Stimulated activated effector memory CD8-positive, alpha-beta T cell treated with anti-CD3 and anti-CD28 coated beads, Interleukin-12 subunit alpha, Interleukin-12 subunit beta, amount 100 ng/mL, for 72 hours (primary cell): Measurements from ENCODE around the gene ARHGAP42.

Experiments used
- ATAC-seq: fragments of 150-1000 bp; cut with Tn5 transposase; 2 replicates; pipeline ENCODE4 v1.10.0; 2021
- DNase-seq, 2 donors: peaks; one replicate each; pipeline ENCODE4 v3.0.0; 2021 to 2022; ENCODE audit warnings: low spot score in 2 of 2
- H3K27ac Mint-ChIP-seq: one replicate; pipeline ENCODE4 v1.8.0; 2022; ENCODE audit warnings: mild to moderate bottlenecking, mixed read lengths
- H3K36me3 Mint-ChIP-seq: one replicate; pipeline ENCODE4 v1.8.0; 2022; ENCODE audit warnings: mild to moderate bottlenecking, mixed read lengths
- H3K4me1 Mint-ChIP-seq: one replicate; pipeline ENCODE4 v1.8.0; 2022; ENCODE audit warnings: mixed read lengths
- H3K4me3 Mint-ChIP-seq: one replicate; pipeline ENCODE4 v1.8.0; 2022; ENCODE audit warnings: mild to moderate bottlenecking, mixed read lengths
- H3K9me3 Mint-ChIP-seq: one replicate; pipeline ENCODE4 v1.8.0; 2022; ENCODE audit warnings: mixed read lengths

ARHGAP42 gene

DNA sequence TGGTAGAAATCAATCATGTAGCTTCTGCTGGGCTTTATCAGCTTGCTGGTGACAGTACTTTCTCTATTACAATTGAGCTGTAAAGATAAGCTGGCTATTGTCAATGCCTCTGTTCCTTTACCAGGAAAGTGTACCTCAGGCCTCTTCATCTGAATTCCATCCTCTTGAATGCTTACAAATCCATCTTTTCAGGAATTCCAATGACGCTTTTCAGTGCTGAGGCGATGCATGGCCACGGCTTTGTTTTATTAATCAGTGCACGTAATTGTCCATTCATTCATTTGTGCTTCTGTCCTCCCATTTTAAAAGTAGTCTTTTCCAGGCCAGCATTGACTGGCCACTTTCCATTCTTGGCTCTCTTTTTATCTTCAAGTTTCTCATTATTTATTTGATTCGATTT is 240.5 kb downstream of the ARHGAP42 start:
- ATAC-seq (no peak), DNase-seq (no peak)
- no peak overlapping the region for H3K4me3 Mint-ChIP-seq
- peaks cover 2% of the 10 kb centered on the region for H3K9me3 Mint-ChIP-seq
- no peaks in the 10 kb centered on the region for H3K4me1 Mint-ChIP-seq
- H3K36me3 Mint-ChIP-seq = no peaks in the 10 kb centered on the region
- no peak overlapping the region for H3K27ac Mint-ChIP-seq

GRCh38 chr11:100928426-100928825 is 241.3 kb downstream of the ARHGAP42 start:
- DNase-seq (no peak), ATAC-seq (no peak)
- no peak overlapping the region for H3K27ac Mint-ChIP-seq
- no peaks in the 10 kb centered on the region for H3K9me3 Mint-ChIP-seq
- no peak overlapping the region for H3K4me3 Mint-ChIP-seq
- no peaks in the 10 kb centered on the region for H3K36me3 Mint-ChIP-seq
- H3K4me1 Mint-ChIP-seq = no peaks in the 10 kb centered on the region

- Mint-ChIP-seq H3K27ac (no peak overlapping the region), H3K4me3 (no peak overlapping the region), H3K9me3 (no peaks in the 10 kb centered on the region), H3K4me1 (no peaks in the 10 kb centered on the region), H3K36me3 (no peaks in the 10 kb centered on the region)
- DNase-seq (no peak), ATAC-seq (no peak)
These were observed 242.3 kb downstream of the ARHGAP42 start for GRCh38 chr11:100929377-100929776.

DNA sequence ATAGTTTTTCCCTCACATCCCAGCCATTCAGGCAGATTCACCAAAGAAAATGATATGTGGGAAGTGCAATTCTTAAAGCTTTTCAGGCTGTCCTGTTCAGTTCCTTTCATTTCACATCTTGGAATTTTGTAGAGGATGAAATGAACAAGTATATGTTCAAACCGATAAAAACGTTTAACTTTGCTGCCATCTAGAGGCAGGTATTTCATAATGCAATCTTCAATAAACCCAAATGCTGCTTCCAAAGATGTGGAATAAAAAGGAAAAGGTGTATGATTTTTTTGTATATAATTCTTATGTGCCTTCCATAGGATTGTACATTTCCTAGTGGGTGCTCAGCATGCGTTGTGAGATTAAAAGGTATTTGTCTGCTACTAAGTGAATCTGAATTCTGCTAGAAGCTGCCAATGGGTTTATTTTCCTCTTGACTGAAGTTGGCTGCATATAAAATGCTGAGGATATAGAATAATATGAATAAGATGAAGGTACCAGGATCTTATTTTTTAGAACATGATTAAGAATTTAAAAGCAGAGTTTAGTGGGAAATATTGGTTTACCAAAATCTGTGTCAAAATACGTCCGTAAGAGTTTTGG is 243.2 kb downstream of the ARHGAP42 start:
- H3K4me1 Mint-ChIP-seq = no peaks in the 10 kb centered on the region
- no peak overlapping the region for H3K4me3 Mint-ChIP-seq

DNA sequence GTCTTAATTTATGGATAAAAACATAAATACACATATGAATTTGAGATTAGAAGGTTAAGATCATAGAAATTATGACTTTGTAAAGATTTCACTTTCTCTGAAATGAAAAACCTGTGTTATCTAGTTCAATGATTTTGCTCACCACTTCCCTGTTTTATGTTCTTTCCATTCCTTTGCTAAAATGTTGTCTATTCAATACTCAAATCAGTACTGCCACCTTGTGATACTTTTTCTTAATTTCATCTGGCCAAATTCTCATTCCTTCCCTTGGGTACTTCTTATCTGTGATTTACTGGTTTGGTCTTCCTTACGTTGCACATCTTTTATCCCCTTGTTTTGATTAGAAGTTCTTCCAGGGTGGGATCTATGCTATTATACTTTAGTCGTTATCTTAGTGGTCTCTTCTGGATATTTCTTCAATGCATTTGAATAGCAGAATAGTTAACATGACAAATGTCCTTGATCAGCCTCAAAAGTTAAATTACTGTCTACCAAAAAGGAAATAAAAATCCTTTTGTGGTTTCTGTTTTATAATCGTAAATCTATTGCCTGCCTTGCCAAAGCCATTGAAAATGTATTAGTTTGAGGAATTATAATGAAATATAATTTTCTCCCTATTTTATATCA is 245.5 kb downstream of the ARHGAP42 start:
- ATAC-seq = no peak

More for the DNA sequence above, 243.2 kb downstream of the ARHGAP42 start:
- H3K27ac Mint-ChIP-seq = no peak overlapping the region
- no peak for DNase-seq
- no peaks in the 10 kb centered on the region for H3K9me3 Mint-ChIP-seq
- ATAC-seq = no peak
- no peaks in the 10 kb centered on the region for H3K36me3 Mint-ChIP-seq

DNA sequence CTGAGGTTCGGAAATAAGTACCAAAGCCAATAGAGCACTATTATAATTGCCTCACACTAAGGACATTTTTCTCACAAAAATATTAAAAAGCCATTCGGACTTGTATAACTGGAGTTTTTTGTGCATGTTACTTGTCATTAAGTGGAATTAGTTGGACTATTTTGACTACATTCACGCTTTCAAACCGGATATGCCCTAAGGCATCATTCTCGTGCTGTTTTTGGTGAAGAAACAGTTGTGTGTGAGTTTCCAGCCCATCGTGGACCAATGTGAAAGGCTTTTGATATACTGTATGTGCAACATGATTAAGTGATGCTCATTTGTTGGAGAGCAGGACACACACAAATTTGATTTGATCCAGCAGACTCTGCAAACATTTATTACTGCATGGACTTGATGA is 249.7 kb downstream of the ARHGAP42 start:
- ATAC-seq = no peak
- Mint-ChIP-seq H3K9me3 (peaks cover 3% of the 10 kb centered on the region), H3K27ac (no peak overlapping the region)

More for the DNA sequence above, 245.5 kb downstream of the ARHGAP42 start:
- Mint-ChIP-seq H3K27ac (no peak overlapping the region), H3K9me3 (no peaks in the 10 kb centered on the region), H3K36me3 (no peaks in the 10 kb centered on the region), H3K4me1 (no peaks in the 10 kb centered on the region), H3K4me3 (no peak overlapping the region)
- DNase-seq = no peak

DNA sequence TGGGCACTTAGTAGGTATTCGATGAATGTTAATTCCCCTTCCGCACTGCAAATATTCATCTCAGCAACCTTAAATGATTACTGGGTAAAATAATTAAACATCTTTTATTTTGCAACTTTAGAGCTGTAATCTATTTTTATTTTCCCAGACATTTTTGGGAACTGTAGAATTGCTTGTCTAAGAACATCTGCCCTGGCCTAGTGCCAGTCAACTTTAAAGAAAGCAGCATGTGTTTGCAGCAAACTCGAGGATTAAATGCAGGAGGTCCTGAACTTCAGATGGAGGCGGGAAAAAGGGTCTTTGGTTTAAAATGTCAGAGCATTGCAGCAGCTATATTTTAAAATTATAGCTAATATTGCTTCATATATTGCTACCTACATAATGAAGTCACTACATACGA is 252.5 kb downstream of the ARHGAP42 start:
- H3K36me3 Mint-ChIP-seq = no peaks in the 10 kb centered on the region
- peaks cover 3% of the 10 kb centered on the region for H3K9me3 Mint-ChIP-seq
- no peak overlapping the region for H3K27ac Mint-ChIP-seq
- H3K4me3 Mint-ChIP-seq = no peak overlapping the region
- H3K4me1 Mint-ChIP-seq = no peaks in the 10 kb centered on the region
- ATAC-seq (no peak), DNase-seq (no peak)

More for the DNA sequence above, 249.7 kb downstream of the ARHGAP42 start:
- no peak for DNase-seq
- H3K4me3 Mint-ChIP-seq = no peak overlapping the region
- no peaks in the 10 kb centered on the region for H3K4me1 Mint-ChIP-seq
- no peaks in the 10 kb centered on the region for H3K36me3 Mint-ChIP-seq

GRCh38 chr11:100940111-100940510 is 253.0 kb downstream of the ARHGAP42 start:
- Mint-ChIP-seq H3K36me3 (no peaks in the 10 kb centered on the region), H3K9me3 (peaks cover 3% of the 10 kb centered on the region), H3K4me3 (no peak overlapping the region), H3K27ac (no peak overlapping the region), H3K4me1 (no peaks in the 10 kb centered on the region)
- ATAC-seq (no peak), DNase-seq (no peak)

DNA sequence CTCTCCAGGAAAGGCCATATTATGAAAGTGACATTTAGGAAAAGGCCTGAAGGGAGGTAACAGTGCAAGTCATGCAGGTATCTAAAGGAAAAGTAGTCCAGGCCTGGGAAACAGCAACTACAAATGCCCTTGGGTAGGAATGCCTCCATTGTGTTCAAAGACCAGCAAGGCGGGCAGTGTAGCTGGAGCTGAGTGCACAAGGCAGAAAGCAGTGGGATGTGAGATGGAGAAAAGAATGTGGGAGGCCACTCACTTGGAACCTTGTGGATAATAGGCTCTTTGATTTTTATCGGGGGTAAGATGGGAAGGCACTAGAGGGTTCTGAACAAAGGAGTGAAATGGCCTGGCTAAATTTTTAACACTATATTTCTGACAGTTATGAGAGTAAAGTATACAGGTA is 253.9 kb downstream of the ARHGAP42 start:
- Mint-ChIP-seq H3K9me3 (peaks cover 3% of the 10 kb centered on the region), H3K36me3 (no peaks in the 10 kb centered on the region), H3K4me3 (no peak overlapping the region), H3K27ac (no peak overlapping the region), H3K4me1 (no peaks in the 10 kb centered on the region)
- ATAC-seq (no peak), DNase-seq (no peak)

DNA sequence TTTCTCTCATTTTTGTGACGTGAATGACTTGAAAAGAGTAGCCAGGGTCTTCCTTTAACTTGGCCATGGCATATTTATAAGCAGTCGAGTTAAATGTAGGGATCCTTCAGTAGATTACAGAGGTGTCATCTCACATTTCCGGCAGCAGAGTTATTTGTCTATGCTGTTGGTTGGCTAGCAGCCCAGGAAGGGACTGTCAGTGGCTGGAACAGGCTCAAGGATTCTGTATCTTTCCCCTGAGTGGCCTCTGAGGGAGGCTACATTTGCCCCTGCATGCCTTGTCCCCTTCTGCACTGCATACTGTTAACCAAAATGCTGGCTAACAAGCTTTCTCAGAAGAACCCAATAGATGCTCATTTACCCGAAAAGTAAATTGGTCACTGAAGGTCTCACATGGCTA is 254.9 kb downstream of the ARHGAP42 start:
- H3K36me3 Mint-ChIP-seq = no peaks in the 10 kb centered on the region
- H3K4me3 Mint-ChIP-seq = no peak overlapping the region
- DNase-seq = no peak
- no peak for ATAC-seq
- peaks cover 7% of the 10 kb centered on the region for H3K9me3 Mint-ChIP-seq
- H3K4me1 Mint-ChIP-seq = no peaks in the 10 kb centered on the region
- no peak overlapping the region for H3K27ac Mint-ChIP-seq

- DNase-seq (no peak), ATAC-seq (no peak)
- H3K36me3 Mint-ChIP-seq = no peaks in the 10 kb centered on the region
- no peaks in the 10 kb centered on the region for H3K4me1 Mint-ChIP-seq
- H3K27ac Mint-ChIP-seq = no peak overlapping the region
- no peak overlapping the region for H3K4me3 Mint-ChIP-seq
- H3K9me3 Mint-ChIP-seq = peaks cover 8% of the 10 kb centered on the region
These were observed 261.8 kb downstream of the ARHGAP42 start for GRCh38 chr11:100948936-100949335.

GRCh38 chr11:100949443-100949842 is 262.4 kb downstream of the ARHGAP42 start:
- Mint-ChIP-seq H3K36me3 (no peaks in the 10 kb centered on the region), H3K4me3 (no peak overlapping the region), H3K4me1 (no peaks in the 10 kb centered on the region), H3K27ac (no peak overlapping the region), H3K9me3 (peaks cover 8% of the 10 kb centered on the region)
- ATAC-seq (no peak), DNase-seq (no peak)

GRCh38 chr11:100955318-100955717 is 268.2 kb downstream of the ARHGAP42 start:
- Mint-ChIP-seq H3K4me1 (no peaks in the 10 kb centered on the region), H3K36me3 (no peaks in the 10 kb centered on the region), H3K27ac (no peak overlapping the region), H3K4me3 (no peak overlapping the region), H3K9me3 (peaks cover 6% of the 10 kb centered on the region)
- ATAC-seq (no peak), DNase-seq (no peak)

DNA sequence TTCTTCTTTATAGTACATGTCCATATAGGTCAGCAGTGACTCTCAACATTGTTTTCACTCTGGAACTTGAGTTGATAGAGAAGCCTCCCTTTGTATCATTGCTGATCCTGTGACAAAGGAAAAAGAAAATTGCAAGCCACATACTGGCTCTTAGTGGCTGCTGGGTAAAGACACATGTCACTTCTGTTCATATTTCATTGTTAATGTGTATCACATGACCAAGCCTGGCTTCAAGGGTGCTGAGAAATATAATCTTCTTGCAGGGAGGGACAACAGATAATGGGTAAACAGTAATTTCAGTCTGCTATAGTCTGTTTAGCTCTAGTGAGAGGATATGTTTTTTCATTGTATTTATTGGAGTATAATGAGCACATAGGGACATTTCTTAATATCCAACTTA is 269.3 kb downstream of the ARHGAP42 start:
- Mint-ChIP-seq H3K27ac (no peak overlapping the region), H3K36me3 (no peaks in the 10 kb centered on the region), H3K4me1 (no peaks in the 10 kb centered on the region), H3K4me3 (no peak overlapping the region), H3K9me3 (peaks cover 6% of the 10 kb centered on the region)
- no peak for DNase-seq
- no peak for ATAC-seq

GRCh38 chr11:100957499-100957898 is 270.4 kb downstream of the ARHGAP42 start:
- no peak for ATAC-seq
- Mint-ChIP-seq H3K4me1 (no peaks in the 10 kb centered on the region), H3K36me3 (no peaks in the 10 kb centered on the region), H3K9me3 (peaks cover 6% of the 10 kb centered on the region), H3K27ac (no peak overlapping the region), H3K4me3 (no peak overlapping the region)
- no peak for DNase-seq

GRCh38 chr11:100961633-100962032 is 274.5 kb downstream of the ARHGAP42 start:
- ATAC-seq (no peak), DNase-seq (no peak)
- no peak overlapping the region for H3K4me3 Mint-ChIP-seq
- no peak overlapping the region for H3K27ac Mint-ChIP-seq
- peaks cover 5% of the 10 kb centered on the region for H3K9me3 Mint-ChIP-seq
- no peaks in the 10 kb centered on the region for H3K4me1 Mint-ChIP-seq
- H3K36me3 Mint-ChIP-seq = no peaks in the 10 kb centered on the region
